ENCODE results near the gene PPHLN1. TPM values are rescaled to one million over a fixed set of nuclear protein-coding genes. Genes with fewer than 3 reads are reported as not detected.
"Not testable (repeated sequence)": the region's sequence is repeated elsewhere in the genome, so short reads cannot be mapped to it uniquely, and the experiment has no call there.

The PPHLN1 gene
- total RNA-seq, 1 donor from 2014 or later: 50.8 TPM

DNA sequence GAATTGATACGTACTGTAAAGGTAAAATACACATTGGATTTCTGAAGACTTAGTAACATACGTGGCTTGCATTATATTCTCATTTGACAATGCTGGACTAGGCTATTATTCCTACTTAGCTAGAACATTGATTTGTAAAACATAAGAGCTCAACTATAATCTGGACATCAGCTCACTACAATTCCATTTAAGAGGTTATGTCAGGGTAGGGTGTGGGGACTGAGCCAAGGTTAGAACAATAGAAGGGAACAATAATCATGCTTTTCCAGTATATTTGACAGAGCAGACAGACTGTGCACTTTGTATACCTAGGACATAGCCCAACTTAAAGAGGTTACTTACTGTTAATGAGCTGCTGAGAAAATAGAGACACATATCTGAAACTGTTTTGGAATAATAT lies 10.9 kb upstream of the PPHLN1 start:
- no peak for DNase-seq (ENCODE audit: low spot score)
- ATAC-seq: no peak
- intact Hi-C loops (cut with DNase I): no loop called here

DNA sequence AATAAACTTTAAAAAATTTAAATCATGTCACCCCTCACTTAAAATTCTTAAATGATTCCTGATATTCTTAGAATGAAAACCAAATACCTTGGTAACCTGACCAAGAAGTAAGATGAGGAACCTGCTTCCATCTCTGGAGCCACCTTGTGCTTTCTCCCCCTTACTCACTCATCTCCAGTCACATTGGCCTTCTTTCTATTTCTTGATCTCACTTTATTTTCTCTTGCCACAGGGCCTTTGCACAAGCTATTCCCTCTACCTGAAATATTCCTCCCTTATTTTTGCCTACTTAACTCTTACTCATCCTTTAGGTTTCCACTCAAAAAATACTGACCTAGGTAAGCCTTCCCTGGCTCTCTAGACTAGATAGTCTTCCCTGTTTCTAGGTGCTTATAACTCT lies 5.2 kb upstream of the PPHLN1 start:
- intact Hi-C loops (cut with DNase I): loop anchor here (10.0 kb wide), 1 partner anchor 196 kb away; no protein-coding TSS in a partner anchor
- DNase-seq (ENCODE audit: low spot score): no peak
- ATAC-seq: no peak

DNA sequence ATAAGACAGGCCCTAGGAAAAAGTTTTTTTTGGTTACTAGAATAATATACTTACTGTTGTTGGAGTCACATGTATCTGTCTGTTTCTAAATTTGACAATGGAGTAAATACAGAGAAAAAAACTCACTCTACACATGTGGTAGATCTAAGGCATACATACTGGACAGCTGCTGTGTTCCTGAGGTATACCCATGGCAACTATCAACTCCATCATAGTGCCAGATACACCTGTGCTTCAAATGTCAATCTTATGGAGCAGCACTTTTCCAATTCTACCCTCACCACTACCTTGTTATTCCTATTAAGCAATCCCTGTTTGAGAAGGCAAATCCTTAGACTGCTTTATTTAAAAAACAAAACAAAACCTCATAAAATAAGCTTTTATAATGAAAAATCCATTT lies 3.4 kb upstream of the PPHLN1 start:
- intact Hi-C loops (cut with DNase I): loop anchor here (10.0 kb wide), 1 partner anchor 198 kb away; no protein-coding TSS in a partner anchor
- no peak for ATAC-seq
- no peak for DNase-seq (ENCODE audit: low spot score)

DNA sequence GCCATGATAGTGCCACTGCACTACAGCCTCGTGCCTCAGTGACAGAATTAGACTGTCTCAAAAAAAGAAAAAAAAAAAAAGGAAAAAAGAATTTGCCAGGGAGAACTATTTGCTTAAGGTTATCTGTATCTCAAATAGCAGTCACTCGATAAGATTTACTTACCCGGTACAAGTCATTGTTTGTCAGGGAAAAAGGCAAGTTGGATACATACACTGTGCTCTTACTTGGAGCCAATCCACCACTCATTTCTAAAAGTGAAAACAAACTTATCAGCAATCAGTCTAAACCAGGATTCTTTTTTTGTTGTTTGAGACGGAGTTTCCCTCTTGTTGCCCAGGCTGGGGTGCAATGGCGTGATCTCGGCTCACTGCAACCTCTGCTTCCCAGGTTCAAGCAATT lies 2.1 kb upstream of the PPHLN1 start:
- intact Hi-C loops (cut with DNase I): loop anchor here (10.0 kb wide), 1 partner anchor 199 kb away; no protein-coding TSS in a partner anchor
- ATAC-seq: no peak

DNA sequence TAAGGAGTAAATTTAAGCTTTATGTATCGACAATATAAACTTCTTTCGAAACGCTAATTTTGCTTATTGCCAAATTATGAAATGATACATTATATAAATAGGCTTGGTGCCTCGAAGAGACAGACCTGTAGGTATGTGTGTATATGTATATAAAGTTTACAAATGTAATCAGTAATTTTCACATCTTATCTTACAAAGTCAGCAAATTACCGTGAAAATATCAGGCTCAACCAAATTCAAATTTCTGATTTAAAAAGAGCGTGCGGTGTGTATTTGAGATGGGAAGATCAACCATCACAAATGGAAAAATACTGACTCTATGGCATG lies 678 bp upstream of the PPHLN1 start:
- intact Hi-C loops (cut with DNase I): loop anchor here (10.0 kb wide), 1 partner anchor 200 kb away; no protein-coding TSS in a partner anchor
- no peak for DNase-seq (ENCODE audit: low spot score)
- ATAC-seq: no peak

More for the DNA sequence above, 2.1 kb upstream of the PPHLN1 start:
- no peak for DNase-seq (ENCODE audit: low spot score)

DNA sequence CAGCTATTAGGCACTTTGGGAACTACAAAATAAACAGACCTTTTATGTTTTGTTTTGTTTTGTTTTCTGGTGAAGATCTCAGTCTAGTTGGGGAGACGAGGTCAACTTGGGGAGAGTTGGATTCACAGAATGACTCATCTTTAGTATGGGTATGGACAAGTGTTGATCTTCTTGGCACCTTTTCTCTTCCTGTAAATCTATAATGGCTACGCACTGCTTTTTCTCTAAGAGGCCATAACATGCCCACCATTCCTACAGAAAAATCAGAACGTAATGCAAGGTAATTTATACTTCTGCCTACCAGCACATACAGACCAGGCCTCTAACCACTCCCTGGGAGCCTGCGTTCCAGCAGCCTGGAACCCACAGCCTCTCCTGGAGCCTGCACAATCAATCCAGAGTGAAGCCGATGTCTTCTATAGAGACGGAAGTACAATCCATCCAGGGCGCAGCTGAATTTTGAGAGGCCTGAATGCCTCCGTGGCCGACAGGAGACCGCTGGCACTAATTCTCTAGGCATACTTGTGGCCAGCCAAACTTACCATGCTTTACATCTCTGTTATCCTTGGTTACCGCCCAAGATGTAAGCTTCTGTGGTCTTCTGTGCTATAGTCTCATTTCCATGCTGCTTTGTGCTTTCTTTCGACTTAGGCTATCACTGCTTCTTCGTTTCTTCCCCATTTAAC lies 717 bp downstream of the PPHLN1 start:
- ATAC-seq (peak; percentile 9), DNase-seq (ENCODE audit: low spot score) (no peak)
- intact Hi-C loops (cut with DNase I): loop anchor here (10.0 kb wide), 1 partner anchor 202 kb away; no protein-coding TSS in a partner anchor

DNA sequence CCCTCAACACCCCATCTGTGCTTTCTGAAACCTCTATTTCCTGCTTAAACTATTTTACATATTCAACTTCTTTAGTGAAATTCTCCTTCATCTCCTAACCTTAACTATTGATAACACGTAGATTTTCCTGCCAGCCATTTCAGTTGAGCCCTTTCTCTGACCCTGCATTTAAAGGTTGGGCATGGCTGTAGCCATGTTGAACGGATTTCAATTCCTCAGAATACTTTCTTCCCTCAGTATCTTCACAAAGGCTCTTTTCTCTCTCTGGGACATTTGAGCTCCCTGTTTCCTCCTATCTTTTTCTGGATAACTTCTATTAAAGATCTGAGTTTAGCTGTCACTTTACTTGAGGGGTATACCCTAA lies 1.2 kb downstream of the PPHLN1 start:
- intact Hi-C loops (cut with DNase I): loop anchor here (10.0 kb wide), 1 partner anchor 202 kb away; no protein-coding TSS in a partner anchor
- DNase-seq (ENCODE audit: low spot score) (no peak), ATAC-seq (no peak)

DNA sequence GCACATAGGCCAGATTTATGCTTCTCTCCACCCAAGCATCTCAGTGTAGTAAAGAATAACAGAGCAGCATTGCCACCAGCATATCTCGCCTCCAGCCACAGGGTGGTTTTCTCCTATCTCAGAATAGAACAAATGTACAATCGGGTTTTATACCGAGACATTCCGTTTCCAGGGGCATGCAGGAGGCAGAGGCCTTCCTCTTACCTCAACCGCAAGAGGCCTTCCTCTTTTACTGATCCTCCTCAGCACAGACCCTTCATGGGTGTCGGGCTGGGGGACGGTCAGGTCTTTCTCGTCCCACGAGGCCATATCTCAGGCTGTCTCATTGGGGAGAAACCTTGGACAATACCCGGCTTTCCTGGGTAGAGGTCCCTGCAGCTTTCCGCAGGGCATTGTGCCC lies 4.1 kb downstream of the PPHLN1 start:
- intact Hi-C loops (cut with DNase I); ATAC-seq: not testable (repeated sequence)

DNA sequence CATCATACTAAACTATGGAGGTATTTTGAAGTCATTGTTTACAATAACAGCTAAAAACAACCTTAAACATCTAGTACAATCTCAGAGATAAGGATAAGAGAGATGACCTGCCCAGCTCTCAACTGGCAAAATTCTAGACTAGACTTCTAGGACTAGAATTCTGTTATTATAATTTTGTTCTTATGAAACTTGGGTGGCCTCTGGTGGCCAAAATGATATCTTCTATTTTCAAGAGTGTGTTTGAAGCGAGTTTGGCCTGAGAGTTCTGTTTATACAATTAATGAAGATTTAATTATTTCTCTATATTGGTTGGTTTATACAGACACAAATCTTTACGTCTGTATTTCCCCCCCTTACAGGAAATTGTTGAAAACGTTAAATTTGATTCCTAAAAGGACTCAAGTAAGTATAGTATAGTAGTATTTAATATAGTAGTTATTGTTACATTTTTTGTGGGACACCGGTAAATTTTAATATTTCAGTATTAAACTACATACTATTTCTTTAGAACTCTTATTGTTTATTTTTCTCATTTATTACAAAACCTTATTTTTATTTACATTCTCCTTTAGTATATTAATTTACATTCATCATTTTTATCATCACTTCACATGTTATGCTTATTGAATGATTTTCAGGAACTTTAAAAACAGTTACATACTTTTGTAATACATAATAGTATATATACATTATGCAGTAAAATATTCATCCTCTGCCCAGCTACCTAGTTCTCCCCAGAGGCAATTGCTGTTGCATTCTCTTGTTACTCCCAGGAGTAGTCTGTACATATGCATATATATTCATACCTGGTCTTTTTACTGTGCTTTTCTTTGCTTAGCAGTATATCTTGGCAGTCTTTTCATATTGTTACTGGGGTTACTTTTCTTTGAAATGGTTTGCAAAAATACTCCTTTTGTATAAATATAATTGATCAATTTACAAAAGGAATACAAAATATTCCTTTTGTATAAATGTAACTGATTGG lies 6.6 kb downstream of the PPHLN1 start:
- ATAC-seq (peak; percentile 67), DNase-seq (ENCODE audit: low spot score) (no peak)
- intact Hi-C loops (cut with DNase I): no loop called here

More for the DNA sequence above, 4.1 kb downstream of the PPHLN1 start:
- DNase-seq (ENCODE audit: low spot score): not testable (repeated sequence)

DNA sequence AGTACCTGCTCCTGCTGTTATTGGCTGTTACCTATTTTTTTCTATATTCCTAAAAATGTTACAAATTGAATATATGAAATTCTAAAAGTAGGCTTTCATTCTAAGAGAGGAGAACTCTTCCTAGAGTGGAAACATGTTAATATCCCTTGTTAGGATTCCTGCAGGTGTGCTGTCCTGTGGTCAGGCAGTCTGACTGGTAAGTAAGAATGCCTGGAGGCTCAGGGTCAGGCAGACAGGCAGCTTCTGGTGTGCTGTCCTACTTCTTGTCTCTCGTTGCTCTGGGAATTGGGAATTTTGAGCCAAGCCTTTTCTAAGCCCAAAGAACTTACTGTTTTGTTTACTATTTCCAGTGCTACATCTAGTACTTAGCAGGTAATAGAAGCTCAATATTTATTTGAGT lies 10.3 kb downstream of the PPHLN1 start:
- intact Hi-C loops (cut with DNase I): no loop called here
- ATAC-seq (no peak), DNase-seq (ENCODE audit: low spot score) (no peak)

DNA sequence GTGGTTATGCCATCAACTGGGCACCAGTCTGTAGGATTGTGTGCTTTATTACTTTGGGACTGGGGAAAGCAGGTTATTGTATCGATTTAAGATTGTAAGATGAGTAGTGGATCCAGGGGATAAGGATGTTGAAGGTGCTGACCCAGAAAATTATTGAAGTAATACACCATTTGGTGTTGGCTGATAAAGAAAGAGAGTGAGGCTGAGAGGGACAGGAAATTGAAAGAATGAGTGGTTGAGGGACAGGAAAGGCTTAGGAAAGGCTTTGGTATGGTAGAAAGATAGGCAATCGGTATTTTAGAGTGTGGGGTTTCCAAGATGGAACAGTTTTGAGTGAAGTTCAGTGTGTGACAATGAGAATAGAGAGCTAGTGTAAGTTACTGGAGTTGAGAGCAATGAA lies 12.3 kb downstream of the PPHLN1 start:
- DNase-seq (ENCODE audit: low spot score): no peak
- intact Hi-C loops (cut with DNase I): no loop called here
- ATAC-seq: no peak

DNA sequence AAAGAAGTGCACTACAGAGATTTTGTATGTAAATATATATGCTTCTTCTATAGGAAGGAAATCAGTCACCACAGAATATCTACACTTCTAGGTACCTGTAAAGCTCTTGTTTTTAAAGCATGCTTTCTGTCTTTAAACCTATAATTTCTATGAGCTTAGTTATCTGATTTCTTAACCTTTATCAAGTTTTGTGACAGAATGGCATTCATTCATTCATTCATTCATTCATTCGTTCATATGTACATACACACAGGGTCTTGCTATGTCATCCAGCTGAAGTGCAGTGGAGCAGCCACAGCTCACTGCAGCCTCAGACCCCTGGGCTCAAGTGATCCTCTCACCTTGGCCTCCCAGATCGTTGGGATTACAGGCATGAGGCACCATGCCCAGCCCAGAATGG lies 16.1 kb downstream of the PPHLN1 start:
- ATAC-seq: no peak
- intact Hi-C loops (cut with DNase I): no loop called here
- DNase-seq (ENCODE audit: low spot score): no peak

DNA sequence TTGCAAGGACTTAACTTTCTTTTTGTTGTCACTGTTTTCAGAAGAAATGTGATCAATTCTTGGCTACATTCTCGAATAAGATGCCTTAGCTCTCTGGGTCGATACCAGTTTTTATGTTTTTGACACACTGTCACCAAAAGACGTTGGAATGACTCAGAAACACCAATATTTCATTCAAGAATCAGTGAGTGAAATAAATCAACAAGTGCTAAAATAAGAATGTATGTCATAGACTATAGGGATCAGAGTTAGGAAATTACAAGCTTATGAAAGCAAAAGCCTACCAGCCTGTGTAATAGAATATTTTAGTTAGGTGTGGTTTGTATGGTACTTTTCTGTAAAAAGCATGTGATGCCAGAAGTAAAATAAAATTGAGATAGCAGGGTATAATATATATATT lies 17.8 kb downstream of the PPHLN1 start:
- intact Hi-C loops (cut with DNase I): no loop called here
- DNase-seq (ENCODE audit: low spot score) (no peak), ATAC-seq (no peak)

DNA sequence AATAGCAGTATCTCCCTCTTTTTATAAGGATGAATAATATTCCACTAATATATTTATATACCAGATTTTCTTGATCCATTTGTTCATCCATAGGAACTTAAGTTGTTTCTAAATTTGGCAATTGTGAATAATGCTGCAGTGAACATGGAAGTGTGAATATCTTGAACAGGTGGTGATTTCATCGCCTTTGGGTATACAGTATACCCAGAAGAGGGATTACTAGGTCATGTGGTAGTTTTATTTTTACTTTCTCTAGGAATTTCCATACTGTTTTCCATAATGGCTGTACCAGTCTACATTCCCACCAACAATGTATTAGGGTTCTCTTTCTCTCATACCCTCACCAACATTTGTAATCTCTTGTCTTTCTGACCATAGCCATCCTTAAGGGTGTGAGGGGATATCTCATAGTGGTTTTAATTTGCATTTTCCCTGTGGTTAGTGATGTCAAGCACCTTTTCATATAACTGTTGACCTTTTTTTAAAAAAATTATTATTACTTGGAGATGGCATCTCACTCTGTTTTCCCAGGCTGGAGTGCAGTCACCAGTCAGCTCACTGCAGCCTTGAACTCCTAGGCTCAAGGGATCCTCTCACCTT lies 20.5 kb downstream of the PPHLN1 start:
- DNase-seq (ENCODE audit: low spot score): no peak
- ATAC-seq: no peak
- intact Hi-C loops (cut with DNase I): no loop called here

DNA sequence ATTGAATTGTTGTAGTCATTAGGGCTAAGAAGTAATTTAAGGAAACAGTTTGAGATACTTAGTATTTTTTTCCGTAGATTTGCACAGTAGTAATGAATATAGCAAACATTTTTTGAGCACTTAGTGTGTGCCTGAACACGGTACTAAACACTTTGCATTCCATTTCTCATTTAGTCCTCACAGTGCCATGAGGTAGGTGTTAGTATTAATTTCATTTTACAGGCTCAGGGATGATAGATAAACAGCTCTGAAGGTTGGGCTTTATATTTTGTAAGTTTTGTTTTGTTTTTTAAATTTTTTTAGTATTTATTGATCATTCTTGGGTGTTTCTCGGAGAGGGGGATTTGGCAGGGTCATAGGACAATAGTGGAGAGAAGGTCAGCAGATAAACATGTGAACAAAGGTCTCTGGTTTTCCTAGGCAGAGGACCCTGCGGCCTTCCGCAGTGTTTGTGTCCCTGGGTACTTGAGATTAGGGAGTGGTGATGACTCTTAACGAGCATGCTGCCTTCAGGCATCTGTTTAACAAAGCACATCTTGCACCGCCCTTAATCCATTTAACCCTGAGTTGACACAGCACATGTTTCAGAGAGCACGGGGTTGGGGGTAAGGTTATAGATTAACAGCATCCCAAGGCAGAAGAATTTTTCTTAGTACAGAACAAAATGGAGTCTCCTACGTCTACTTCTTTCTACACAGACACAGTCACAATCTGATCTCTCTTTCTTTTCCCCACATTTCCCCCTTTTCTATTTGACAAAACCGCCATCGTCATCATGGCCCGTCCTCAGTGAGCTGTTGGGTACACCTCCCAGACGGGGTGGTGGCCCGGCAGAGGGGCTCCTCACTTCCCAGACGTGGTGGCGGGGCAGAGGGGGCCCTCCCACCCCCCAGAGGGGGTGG lies 23.4 kb downstream of the PPHLN1 start:
- ATAC-seq; intact Hi-C loops (cut with DNase I); DNase-seq (ENCODE audit: low spot score): not testable (repeated sequence)

DNA sequence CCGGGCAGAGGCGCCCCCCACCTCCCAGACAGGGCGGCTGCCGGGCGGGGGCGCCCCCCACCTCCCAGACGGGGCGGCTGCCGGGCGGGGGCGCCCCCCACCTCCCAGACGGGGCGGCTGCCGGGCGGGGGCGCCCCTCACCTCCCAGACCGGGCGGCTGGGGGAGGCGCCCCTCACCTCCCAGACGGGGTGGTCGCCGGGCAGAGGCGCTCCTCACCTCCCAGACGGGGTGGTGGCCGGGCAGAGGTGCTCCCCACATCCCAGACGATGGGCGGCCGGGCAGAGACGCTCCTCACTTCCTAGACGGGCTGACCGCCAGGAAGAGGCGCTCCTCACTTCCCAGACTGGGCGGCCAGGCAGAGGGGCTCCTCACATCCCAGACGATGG lies 24.0 kb downstream of the PPHLN1 start:
- ATAC-seq; DNase-seq (ENCODE audit: low spot score); intact Hi-C loops (cut with DNase I): not testable (repeated sequence)

DNA sequence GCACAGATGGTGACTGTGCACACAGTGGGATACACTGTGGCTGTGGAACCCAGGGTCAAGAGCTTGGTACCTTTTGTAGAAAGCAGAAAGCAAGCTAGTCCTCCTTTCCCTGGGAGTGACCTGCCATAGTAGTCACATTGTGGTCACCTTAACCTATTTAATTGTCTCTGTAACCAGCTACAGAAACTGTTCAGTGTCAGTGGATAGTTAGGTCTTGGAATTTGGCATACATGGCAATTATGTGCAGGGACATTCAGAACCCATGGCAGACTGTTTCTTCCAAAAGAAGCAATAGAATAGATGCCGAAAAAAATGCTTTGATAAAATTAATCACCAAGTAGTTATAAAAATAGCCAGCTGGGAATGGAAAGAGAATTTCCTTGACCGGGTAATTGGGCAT lies 30.4 kb downstream of the PPHLN1 start:
- no peak for ATAC-seq
- intact Hi-C loops (cut with DNase I): no loop called here
- no peak for DNase-seq (ENCODE audit: low spot score)

DNA sequence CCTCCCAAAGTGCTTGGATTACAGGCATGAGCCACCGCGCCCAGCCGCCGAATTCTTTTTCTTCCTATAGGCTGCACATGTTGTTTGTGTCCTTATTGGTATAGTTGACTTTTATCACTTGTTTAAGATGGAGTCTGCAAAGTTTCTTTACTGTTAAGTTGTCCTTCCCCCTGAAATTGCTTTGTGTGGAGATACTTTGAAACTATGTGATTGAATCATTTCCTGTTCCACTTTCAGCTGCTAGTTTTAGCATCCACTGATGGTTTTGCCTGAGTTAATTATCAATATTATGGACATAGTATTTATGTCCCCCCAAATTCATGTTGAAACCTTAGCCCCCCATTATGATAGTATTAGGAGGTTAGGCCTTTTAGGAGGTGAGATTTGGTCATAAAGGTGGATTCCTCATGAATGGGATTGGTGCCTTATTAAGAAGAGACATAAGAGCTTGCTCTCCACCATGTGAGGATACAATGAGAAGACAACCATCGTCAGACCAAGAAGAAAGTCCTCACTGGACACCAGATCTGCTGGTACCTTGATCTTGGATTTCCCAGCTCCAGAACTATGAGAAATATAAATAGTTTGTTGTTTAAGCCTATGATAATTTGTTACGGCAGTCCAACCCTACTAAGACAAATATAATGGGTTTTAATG lies 34.9 kb downstream of the PPHLN1 start:
- intact Hi-C loops (cut with DNase I): no loop called here
- DNase-seq (ENCODE audit: low spot score) (no peak), ATAC-seq (no peak)
